IMR-90 (cell line): ENCODE measurements around the gene HOXD8. TPM values are rescaled to one million over a fixed set of nuclear protein-coding genes. Genes with fewer than 3 reads are reported as not detected.

Experiments
- ATAC-seq: fragments of 200-7000 bp; cut with Tn5 transposase; 2 replicates; pipeline ENCODE4 v1.9.1; 2020; ENCODE audit warnings: low read depth, mild to moderate bottlenecking, moderate library complexity
- BruUV-seq: library from RNA; stranded (reverse); fragments of 400-500 nt; replicated peaks from 2 replicates; lab custom pipeline; 2021; lab: Mats Ljungman, UMichigan
- CTCF ChIA-PET: fragments of 300-600 bp; formaldehyde crosslinking; extraction: SDS; loops from one replicate; lab custom pipeline; 2021; ENCODE audit warnings: antibody characterized with exemption; lab: Yijun Ruan, JAX
- POLR2A ChIA-PET: fragments of 300-600 bp; sonication (Branson Sonifier 250); formaldehyde crosslinking; loops from one replicate; lab custom pipeline; 2022; ENCODE audit warnings: antibody characterized with exemption; ENCODE audit not compliant: unreplicated experiment; lab: Charles Lee
- DNase-seq: peaks from one replicate; pipeline ENCODE4 v3.0.0; 2013
- H2AFZ ChIP-seq: replicated peaks from 2 replicates; pipeline ENCODE3; 2013; ENCODE audit warnings: low read length, mild to moderate bottlenecking; ENCODE audit not compliant: poor library complexity
- H2AK5ac ChIP-seq: 2 replicates; pipeline ENCODE4 v1.6.1; 2013; ENCODE audit warnings: low read depth, low read length, inconsistent platforms
- H2AK9ac ChIP-seq: replicated peaks from 2 replicates; pipeline ENCODE3; 2013; ENCODE audit warnings: mild to moderate bottlenecking, low read depth, low read length, moderate library complexity; ENCODE audit not compliant: poor library complexity
- H2BK120ac ChIP-seq: 2 replicates; pipeline ENCODE4 v1.6.1; 2013; ENCODE audit warnings: low read depth, low read length, inconsistent platforms
- H2BK15ac ChIP-seq: 3 replicates; pipeline ENCODE4 v1.6.1; 2013; ENCODE audit warnings: low read depth, low read length, inconsistent platforms
- H2BK20ac ChIP-seq: 2 replicates; pipeline ENCODE4 v1.6.1; 2013; ENCODE audit warnings: low read depth, mild to moderate bottlenecking, inconsistent platforms, low read length, moderate library complexity
- H2BK5ac ChIP-seq: 2 replicates; pipeline ENCODE4 v1.6.1; 2013; ENCODE audit warnings: mild to moderate bottlenecking, low read depth, low read length, inconsistent platforms; ENCODE audit not compliant: poor library complexity, severe bottlenecking
- H3K14ac ChIP-seq: replicated peaks from 2 replicates; pipeline ENCODE4 v1.6.1; 2013; ENCODE audit warnings: low read depth, low read length, inconsistent platforms
- H3K18ac ChIP-seq: 2 replicates; pipeline ENCODE4 v1.6.1; 2013; ENCODE audit warnings: low read depth, low read length, control low read depth
- H3K23ac ChIP-seq: 2 replicates; pipeline ENCODE4 v1.6.1; 2013; ENCODE audit warnings: low read depth, low read length, inconsistent platforms
- H3K27ac ChIP-seq: 2 replicates; pipeline ENCODE4 v1.5.1; 2013; ENCODE audit warnings: mild to moderate bottlenecking, control low read depth, low read length; ENCODE audit not compliant: insufficient read depth
- H3K27me3 ChIP-seq: 2 replicates; pipeline ENCODE4 v1.6.1; 2013; ENCODE audit warnings: low read length; ENCODE audit not compliant: control insufficient read depth, insufficient read depth
- H3K36me3 ChIP-seq: 2 replicates; pipeline ENCODE4 v1.6.1; 2013; ENCODE audit warnings: low read length, mixed read lengths; ENCODE audit not compliant: control insufficient read depth, insufficient read depth
- H3K4ac ChIP-seq: 2 replicates; pipeline ENCODE4 v1.6.1; 2013; ENCODE audit warnings: low read depth, low read length, inconsistent platforms
- H3K4me1 ChIP-seq: 2 replicates; pipeline ENCODE4 v1.6.1; 2013; ENCODE audit warnings: low read length, mixed read lengths; ENCODE audit not compliant: control insufficient read depth, insufficient read depth
- H3K4me2 ChIP-seq: 2 replicates; pipeline ENCODE4 v1.6.1; 2013; ENCODE audit warnings: low read depth, mild to moderate bottlenecking, control low read depth, low read length, moderate library complexity
- H3K4me3 ChIP-seq: 2 replicates; pipeline ENCODE4 v1.5.1; 2013; ENCODE audit warnings: low read depth, mild to moderate bottlenecking, control low read depth, low read length, moderate library complexity; ENCODE audit not compliant: insufficient read depth
- H3K56ac ChIP-seq: 2 replicates; pipeline ENCODE4 v1.6.1; 2013; ENCODE audit warnings: low read length, inconsistent platforms; ENCODE audit not compliant: insufficient read depth; ENCODE audit errors: extremely low read depth
- H3K79me1 ChIP-seq, 2 experiments: 2 replicates each; pipeline ENCODE4 v1.6.1; 2013; ENCODE audit warnings: low read length in 2 of 2, inconsistent platforms in 1 of 2, low read depth in 1 of 2
- H3K9ac ChIP-seq: 2 replicates; pipeline ENCODE4 v1.6.1; 2013; ENCODE audit warnings: low read depth, low read length, control low read depth
- H3K9me1 ChIP-seq: 2 replicates; pipeline ENCODE4 v1.6.1; 2013; ENCODE audit warnings: low read length, inconsistent platforms; ENCODE audit not compliant: insufficient read depth
- H3K9me3 ChIP-seq: 2 replicates; pipeline ENCODE4 v1.6.1; 2013; ENCODE audit warnings: low read length; ENCODE audit not compliant: control insufficient read depth, insufficient read depth
- H4K20me1 ChIP-seq: 2 replicates; pipeline ENCODE4 v1.6.1; 2013; ENCODE audit warnings: low read length, inconsistent platforms; ENCODE audit not compliant: insufficient read depth
- H4K5ac ChIP-seq: 2 replicates; pipeline ENCODE4 v1.6.1; 2013; ENCODE audit warnings: mild to moderate bottlenecking, low read depth, low read length, control low read depth
- H4K8ac ChIP-seq, 2 experiments: 2 replicates each; pipeline ENCODE4 v1.6.1; 2013; ENCODE audit warnings: low read depth in 2 of 2, low read length in 2 of 2, control low read depth in 1 of 2, inconsistent platforms in 1 of 2
- H4K91ac ChIP-seq: 2 replicates; pipeline ENCODE4 v1.6.1; 2013; ENCODE audit warnings: low read depth, low read length, inconsistent platforms; ENCODE audit not compliant: insufficient read depth
- BHLHE40 ChIP-seq: fragments of 150-350 bp; IDR thresholded peaks from 2 replicates; pipeline ENCODE4 v1.6.1; 2016; ENCODE audit warnings: mild to moderate bottlenecking, low read depth, low read length
- FOS ChIP-seq: fragments of 150-350 bp; IDR thresholded peaks from 2 replicates; pipeline ENCODE4 v1.6.1; 2016; ENCODE audit warnings: low read depth, low read length
- NFE2L2 ChIP-seq: fragments of 150-350 bp; IDR thresholded peaks from 2 replicates; pipeline ENCODE4 v1.6.1; 2016; ENCODE audit warnings: low read depth, mild to moderate bottlenecking, low read length
- RAD21 ChIP-seq: IDR thresholded peaks from 2 replicates; pipeline ENCODE4 v1.6.1; 2012; ENCODE audit warnings: low read length, improper control_type of control experiment
- SMC3 ChIP-seq: fragments of 150-350 bp; IDR thresholded peaks from 2 replicates; pipeline ENCODE4 v1.6.1; 2016; ENCODE audit warnings: low read depth, mild to moderate bottlenecking, antibody characterized with exemption, low read length, moderate library complexity
- WGBS, 2 experiments: methylation state at CpG; one replicate each; pipeline versions ENCODE4 v1.1.5 to v1.1.7; 2013; ENCODE audit warnings: missing lambda C conversion rate in 2 of 2; ENCODE audit not compliant: insufficient read length in 1 of 2; ENCODE audit errors: extremely low coverage in 2 of 2; 5-methylcytosine and 5-hydroxymethylcytosine counted together
- dilution Hi-C: fragments of 300-500 bp; cut with HindIII; formaldehyde crosslinking; loops from one replicate; pipeline ENCODE4 v1.14.3; 2018; ENCODE audit warnings: low sequenced_read_pairs; ENCODE audit not compliant: unreplicated experiment
- in situ Hi-C: fragments of 300-500 bp; cut with MboI; formaldehyde crosslinking; loops from 3 replicates; pipeline ENCODE4 v1.14.3; 2019; ENCODE audit warnings: low sequenced_read_pairs, inconsistent platforms, mixed read lengths
- intact Hi-C: fragments of 100-400 bp; cut with micrococcal nuclease; formaldehyde crosslinking; loops from 2 replicates; pipeline ENCODE4 v1.10.0; 2022
- polyA plus RNA-seq, 3 experiments: library from polyadenylated mRNA; depleted of rRNA; stranded (reverse); fragments of >200 nt; gene quantifications; 2 replicates each; pipeline ENCODE4 v1.2.3, GENCODE V29; 2012; ENCODE audit warnings: low replicate concordance in 1 of 3
- total RNA-seq: library from RNA; depleted of rRNA; stranded (reverse); fragments of >200 nt; gene quantifications from 2 replicates; pipeline ENCODE4 v1.2.3, GENCODE V29; 2012

HOXD8 gene
- total and polyA plus RNA-seq, 2 of the 4 experiments (the other 2 are of a cell fraction) = not detected

- H3K56ac ChIP-seq = no peak overlapping the region
- ChIA-PET CTCF (no interaction called here), POLR2A (no interaction called here)
- no peak overlapping the region for H2AK5ac ChIP-seq
- no peak overlapping the region for H2BK5ac ChIP-seq
- BruUV-seq = no TSS peak
- no peak overlapping the region for H2BK20ac ChIP-seq
- no peaks in the 10 kb centered on the region for H3K4me1 ChIP-seq
- in situ Hi-C loops (no loop called here), intact Hi-C loops (no loop called here), dilution Hi-C loops (no loop called here)
- H3K9ac ChIP-seq = no peak overlapping the region
- H4K91ac ChIP-seq = no peak overlapping the region
- H3K27me3 ChIP-seq = peaks cover 66% of the 10 kb centered on the region
- ATAC-seq (no peak), DNase-seq (no peak)
- H3K27ac ChIP-seq = no peak overlapping the region
- H4K20me1 ChIP-seq = no peaks in the 10 kb centered on the region
- H3K9me3 ChIP-seq = 0 out of 2 replicates have a peak, but pooled peaks cover 2% of the 10 kb centered on the region
- H3K23ac ChIP-seq = no peak overlapping the region
- H2AFZ ChIP-seq = no peak overlapping the region
- no CpG with 5 or more reads among the region's 7 CpGs for WGBS, 2 experiments
- no peak overlapping the region for H4K5ac ChIP-seq
- H3K9me1 ChIP-seq = no peaks in the 10 kb centered on the region
- H4K8ac ChIP-seq = no peak overlapping the region
- no peak overlapping the region for H3K4ac ChIP-seq
- no peak overlapping the region for H2BK15ac ChIP-seq
- no peak for TF ChIP-seq SMC3
- TF ChIP-seq FOS = no peak
- TF ChIP-seq BHLHE40 = no peak
- no peak for TF ChIP-seq NFE2L2
- TF ChIP-seq RAD21 = no peak
- H3K4me2 ChIP-seq = no peak overlapping the region
- no peak overlapping the region for H2AK9ac ChIP-seq
- H3K79me1 ChIP-seq = no peaks in the 10 kb centered on the region
- no peak overlapping the region for H3K4me3 ChIP-seq
- no peaks in the 10 kb centered on the region for H3K36me3 ChIP-seq
- no peak overlapping the region for H2BK120ac ChIP-seq
- no peak overlapping the region for H3K18ac ChIP-seq
- H3K14ac ChIP-seq = no peak overlapping the region
Observed at GRCh38 chr2:176178757-176179295, 49.3 kb downstream of the HOXD8 start.
